C4-2B (cell line): ENCODE data around the gene NOXA1.

Experiments used
- H3K27ac ChIP-seq: fragments of 450-650 bp; 2 replicates; pipeline ENCODE4 v1.5.1; 2017
- CTCF ChIP-seq: fragments of 450-650 bp; conservative IDR thresholded peaks from 2 replicates; pipeline ENCODE4 v1.5.1; 2017; ENCODE audit warnings: mild to moderate bottlenecking
- ZFX ChIP-seq: fragments of 450-650 bp; IDR thresholded peaks from 2 replicates; pipeline ENCODE4 v1.6.1; 2017

Gene NOXA1

GRCh38 chr9:137392232-137393007, 30.8 kb upstream of the NOXA1 start:
- H3K27ac ChIP-seq, result no peak overlapping the region

GRCh38 chr9:137393176-137394150, 29.7 kb upstream of the NOXA1 start:
- no peak overlapping the region for H3K27ac ChIP-seq
- TF ChIP-seq ZFX, result no peak
- TF ChIP-seq CTCF, result no peak

More at GRCh38 chr9:137392232-137393007, 30.8 kb upstream of the NOXA1 start:
- no peak for TF ChIP-seq CTCF
- TF ChIP-seq ZFX, result no peak

GRCh38 chr9:137394866-137395665, 28.1 kb upstream of the NOXA1 start:
- H3K27ac ChIP-seq, result no peak overlapping the region
- TF ChIP-seq ZFX (no peak), CTCF (no peak)

- no peak overlapping the region for H3K27ac ChIP-seq
- TF ChIP-seq CTCF, result no peak
- no peak for TF ChIP-seq ZFX
Measured at GRCh38 chr9:137395666-137396010, 27.6 kb upstream of the NOXA1 start.

GRCh38 chr9:137396227-137396626, 27.0 kb upstream of the NOXA1 start:
- H3K27ac ChIP-seq, result no peak overlapping the region
- TF ChIP-seq ZFX (no peak), CTCF (no peak)

GRCh38 chr9:137396634-137397367, 26.4 kb upstream of the NOXA1 start:
- no peak for TF ChIP-seq CTCF
- no peak for TF ChIP-seq ZFX
- no peak overlapping the region for H3K27ac ChIP-seq
